H1 (cell line): ENCODE data around the gene SENP7. TPM values are rescaled to one million over a fixed set of nuclear protein-coding genes. Genes with fewer than 3 reads are reported as not detected.

Source experiments
- CTCF ChIA-PET: fragments of 300-600 bp; sonication (Branson Sonifier 250); formaldehyde crosslinking; loops from one replicate; lab custom pipeline; 2021; ENCODE audit not compliant: partially characterized antibody; lab: Charles Lee
- POLR2A ChIA-PET: fragments of 300-600 bp; sonication (Branson Sonifier 250); formaldehyde crosslinking; loops from one replicate; lab custom pipeline; 2021; ENCODE audit warnings: inconsistent platforms; ENCODE audit not compliant: partially characterized antibody; lab: Charles Lee
- DNase-seq, 2 experiments: peaks; one replicate each; pipeline versions ENCODE4 v3.0.0 to v3.0.0-alpha.2; 2010 to 2022; ENCODE audit warnings: low spot score in 2 of 2, low read depth in 1 of 2, mixed read lengths in 1 of 2
- FAIRE-seq: peaks from 2 replicates; lab custom pipeline; 2011; peaks lifted over from hg19 to GRCh38; lab: Jason Lieb, UNC
- H2AFZ ChIP-seq: 2 replicates; pipeline ENCODE4 v1.8.1; 2012; ENCODE audit warnings: low read length, inconsistent platforms
- H2AK5ac ChIP-seq: 2 replicates; pipeline ENCODE4 v1.6.1; 2013; ENCODE audit warnings: low read depth, low read length
- H2BK120ac ChIP-seq: replicated peaks from 2 replicates; pipeline ENCODE3; 2013; ENCODE audit warnings: low read depth, low read length, inconsistent platforms
- H2BK12ac ChIP-seq: 2 replicates; pipeline ENCODE4 v1.6.1; 2013; ENCODE audit warnings: low read depth, low read length
- H2BK15ac ChIP-seq: 2 replicates; pipeline ENCODE4 v1.6.1; 2013; ENCODE audit warnings: low read length
- H2BK20ac ChIP-seq: 2 replicates; pipeline ENCODE4 v1.6.1; 2013; ENCODE audit warnings: low read length
- H2BK5ac ChIP-seq: 2 replicates; pipeline ENCODE4 v1.6.1; 2013; ENCODE audit warnings: low read depth, low read length
- H3K14ac ChIP-seq: 2 replicates; pipeline ENCODE4 v1.6.1; 2013; ENCODE audit warnings: inconsistent platforms; ENCODE audit not compliant: insufficient read length
- H3K18ac ChIP-seq: 2 replicates; pipeline ENCODE4 v1.6.1; 2013; ENCODE audit warnings: low read length; ENCODE audit errors: extremely low read depth
- H3K23ac ChIP-seq: 2 replicates; pipeline ENCODE4 v1.6.1; 2013; ENCODE audit warnings: inconsistent platforms; ENCODE audit not compliant: insufficient read length
- H3K23me2 ChIP-seq: 2 replicates; pipeline ENCODE4 v1.6.1; 2013; ENCODE audit warnings: low read depth, low read length
- H3K27ac ChIP-seq: 2 replicates; pipeline ENCODE4 v1.6.1; 2011; ENCODE audit warnings: low read depth, low read length, inconsistent platforms
- H3K27me3 ChIP-seq, 4 experiments: replicated peaks in 1 of 4; 1 replicate in 1 of 4; 2 replicates in 3 of 4; pipeline versions ENCODE4 v1.6.1 to v1.8.1; 2011 to 2013; ENCODE audit warnings: low read length in 3 of 4, mild to moderate bottlenecking in 3 of 4, inconsistent platforms in 2 of 4, mixed read lengths in 2 of 4, moderate library complexity in 1 of 4; ENCODE audit not compliant: control insufficient read depth in 3 of 4, insufficient read depth in 3 of 4; ENCODE audit errors: extremely low read depth in 1 of 4
- H3K36me3 ChIP-seq, 4 experiments: 2 replicates each; pipeline versions ENCODE4 v1.6.1 to v1.8.1; 2011 to 2013; ENCODE audit warnings: mild to moderate bottlenecking in 4 of 4, low read length in 3 of 4, moderate library complexity in 2 of 4, control low read depth in 1 of 4, inconsistent platforms in 1 of 4; ENCODE audit not compliant: insufficient read depth in 4 of 4, control insufficient read depth in 2 of 4
- H3K4ac ChIP-seq: replicated peaks from 2 replicates; pipeline ENCODE3; 2013; ENCODE audit warnings: low read length, low read depth, mixed read lengths, inconsistent platforms; ENCODE audit not compliant: insufficient read length
- H3K4me1 ChIP-seq, 4 experiments: replicated peaks in 1 of 4; 1 replicate in 1 of 4; 2 replicates in 3 of 4; pipeline versions ENCODE4 v1.6.1 to v1.8.1; 2011 to 2013; ENCODE audit warnings: low read length in 3 of 4, inconsistent platforms in 2 of 4, mixed read lengths in 1 of 4; ENCODE audit not compliant: insufficient read depth in 4 of 4, control insufficient read depth in 3 of 4
- H3K4me2 ChIP-seq, 2 experiments: 2 replicates each; pipeline versions ENCODE4 v1.6.1 to v1.8.1; 2011 to 2013; ENCODE audit warnings: low read depth in 2 of 2, low read length in 2 of 2, control low read depth in 1 of 2, inconsistent platforms in 1 of 2, mild to moderate bottlenecking in 1 of 2; ENCODE audit not compliant: insufficient read depth in 1 of 2
- H3K4me3 ChIP-seq, 4 experiments: fragments of 200-600, 300-600 bp in 1 of 4; sonication (generic), shearing (Covaris generic), sonication (Bioruptor Twin) in 1 of 4; 2 replicates each; pipeline versions ENCODE4 v1.5.1 to v1.8.1; 2011 to 2016; ENCODE audit warnings: low read length in 4 of 4, low read depth in 3 of 4, control low read depth in 2 of 4, inconsistent platforms in 2 of 4, mild to moderate bottlenecking in 2 of 4, mixed read lengths in 1 of 4, moderate library complexity in 1 of 4; ENCODE audit not compliant: insufficient read depth in 2 of 4; ENCODE audit errors: extremely low read depth in 1 of 4
- H3K56ac ChIP-seq: replicated peaks from 2 replicates; pipeline ENCODE3; 2013; ENCODE audit warnings: low read depth, mild to moderate bottlenecking, mixed read lengths, low read length, inconsistent platforms; ENCODE audit not compliant: insufficient read length
- H3K79me1 ChIP-seq: 2 replicates; pipeline ENCODE4 v1.6.1; 2013; ENCODE audit warnings: low read depth, low read length, control low read depth
- H3K79me2 ChIP-seq, 2 experiments: 2 replicates each; pipeline versions ENCODE4 v1.6.1 to v1.8.1; 2012 to 2013; ENCODE audit warnings: low read length in 2 of 2, mild to moderate bottlenecking in 2 of 2, inconsistent platforms in 1 of 2; ENCODE audit not compliant: insufficient read depth in 2 of 2, control insufficient read depth in 1 of 2
- H3K9ac ChIP-seq, 4 experiments: replicated peaks in 1 of 4; 1 replicate in 1 of 4; 2 replicates in 3 of 4; pipeline versions ENCODE4 v1.6.1 to v1.8.1; 2011 to 2013; ENCODE audit warnings: low read depth in 3 of 4, low read length in 3 of 4, control low read depth in 2 of 4, mild to moderate bottlenecking in 2 of 4, moderate library complexity in 2 of 4, inconsistent platforms in 1 of 4; ENCODE audit errors: extremely low read depth in 1 of 4
- H3K9me3 ChIP-seq, 2 experiments: 2 replicates each; pipeline versions ENCODE4 v1.6.1 to v1.8.1; 2012 to 2013; ENCODE audit warnings: mild to moderate bottlenecking in 2 of 2, moderate library complexity in 2 of 2, control low read depth in 1 of 2, inconsistent platforms in 1 of 2, low read depth in 1 of 2, low read length in 1 of 2, mixed read lengths in 1 of 2; ENCODE audit not compliant: insufficient read depth in 2 of 2
- H4K20me1 ChIP-seq, 2 experiments: replicated peaks in 1 of 2; 2 replicates each; pipeline versions ENCODE3 to v1.8.1; 2011 to 2013; ENCODE audit warnings: inconsistent platforms in 2 of 2, low read length in 2 of 2, mild to moderate bottlenecking in 1 of 2; ENCODE audit not compliant: insufficient read depth in 2 of 2, control insufficient read depth in 1 of 2
- H4K5ac ChIP-seq: 2 replicates; pipeline ENCODE4 v1.6.1; 2013; ENCODE audit warnings: low read length, low read depth, mixed read lengths, inconsistent platforms; ENCODE audit not compliant: insufficient read length
- H4K8ac ChIP-seq: 2 replicates; pipeline ENCODE4 v1.8.0; 2013; ENCODE audit warnings: mild to moderate bottlenecking, moderate library complexity, low read length, inconsistent platforms; ENCODE audit not compliant: insufficient read depth; ENCODE audit errors: extremely low read depth
- H4K91ac ChIP-seq: replicated peaks from 2 replicates; pipeline ENCODE3; 2013; ENCODE audit warnings: low read length, mixed read lengths, inconsistent platforms; ENCODE audit not compliant: insufficient read length
- ASH2L ChIP-seq: fragments of 200-600, 300-600 bp; sonication (generic); IDR thresholded peaks from one replicate; pipeline ENCODE4 v1.7.1; 2017; ENCODE audit warnings: low read length
- BCL11A ChIP-seq, 2 experiments: IDR thresholded peaks; one replicate each; pipeline ENCODE4 v1.6.1; 2011; ENCODE audit warnings: low read depth in 2 of 2, low read length in 2 of 2, mild to moderate bottlenecking in 2 of 2
- CBX8 ChIP-seq: fragments of 300-800, 300-1000 bp; sonication (generic); IDR thresholded peaks from 2 replicates; pipeline ENCODE4 v1.7.1; 2016; ENCODE audit warnings: low read depth, low read length, borderline replicate concordance
- EGR1 ChIP-seq: IDR thresholded peaks from 2 replicates; pipeline ENCODE4 v1.6.1; 2011; ENCODE audit warnings: low read depth, low read length, borderline replicate concordance
- EP300 ChIP-seq, 2 experiments: IDR thresholded peaks; 1 replicate in 1 of 2; 2 replicates in 1 of 2; pipeline ENCODE4 v1.6.1; 2011 to 2012; ENCODE audit warnings: low read depth in 2 of 2, low read length in 2 of 2, mild to moderate bottlenecking in 2 of 2, borderline replicate concordance in 1 of 2, inconsistent platforms in 1 of 2, moderate library complexity in 1 of 2
- FOSL1 ChIP-seq: IDR thresholded peaks from 2 replicates; pipeline ENCODE4 v1.6.1; 2011; ENCODE audit warnings: mild to moderate bottlenecking, low read depth, low read length, moderate library complexity; ENCODE audit not compliant: insufficient read depth
- HDAC6 ChIP-seq: IDR thresholded peaks from one replicate; pipeline ENCODE4 v1.7.1; 2012; ENCODE audit warnings: low read depth, mild to moderate bottlenecking, inconsistent platforms, low read length, moderate library complexity
- PHF8 ChIP-seq: fragments of 200-600 bp; sonication (generic); conservative IDR thresholded peaks from 2 replicates; pipeline ENCODE4 v1.7.1; 2012; ENCODE audit warnings: low read depth, mild to moderate bottlenecking, inconsistent platforms, low read length, moderate library complexity
- POU5F1 ChIP-seq: IDR thresholded peaks from 2 replicates; pipeline ENCODE4 v1.6.1; 2011; ENCODE audit warnings: low read depth, mild to moderate bottlenecking, low read length, moderate library complexity
- TAF7 ChIP-seq: optimal IDR thresholded peaks from 2 replicates; pipeline ENCODE3; 2011; ENCODE audit warnings: low read depth, mild to moderate bottlenecking, inconsistent platforms, low read length, moderate library complexity, borderline replicate concordance
- TEAD4 ChIP-seq: IDR thresholded peaks from 2 replicates; pipeline ENCODE4 v1.6.1; 2012; ENCODE audit warnings: low read depth, low read length, inconsistent platforms, mixed read lengths
- WGBS, 2 experiments: shearing (Covaris generic) in 1 of 2; methylation state at CpG; one replicate each; pipeline versions ENCODE4 v1.1.6 to v1.1.7; 2013 to 2015; ENCODE audit warnings: low lambda C conversion rate in 2 of 2, mixed read lengths in 2 of 2, inconsistent platforms in 1 of 2, low coverage in 1 of 2, missing lambda C conversion rate in 1 of 2; ENCODE audit not compliant: insufficient replicate concordance in 2 of 2, insufficient coverage in 1 of 2, insufficient read length in 1 of 2; ENCODE audit errors: extremely low coverage in 1 of 2, missing lambda C conversion rate in 1 of 2; 5-methylcytosine and 5-hydroxymethylcytosine counted together
- polyA plus RNA-seq, 7 experiments: library from polyadenylated mRNA; depleted of rRNA in 3 of 7; stranded (reverse) in 5 of 7; unstranded in 2 of 7; fragments of >200 nt in 5 of 7; fragments of 200-250 nt in 2 of 7; gene quantifications; 1 replicate in 5 of 7; 2 replicates in 1 of 7; 4 replicates in 1 of 7; pipeline versions ENCODE4 v1.2.1 to v1.2.3, GENCODE V29; 2011 to 2013; ENCODE audit warnings: missing spikeins in 2 of 7, mixed read lengths in 2 of 7
- total RNA-seq: library from RNA; stranded (reverse); fragmentation: NEBNext Ultra II Directional; extraction: Animal tissue kit (Norgen Biotek cat#: 25700); gene quantifications from 2 replicates; pipeline ENCODE4 v1.2.1, GENCODE V29; 2021
- TF ChIP-seq, protein P1 (sequence below): IDR thresholded peaks from 2 replicates; pipeline ENCODE4 v1.6.1; 2012; ENCODE audit warnings: inconsistent platforms
- TF ChIP-seq, protein P2 (sequence below): IDR thresholded peaks from 2 replicates; pipeline ENCODE4 v1.6.1; 2011; ENCODE audit warnings: low read depth, mild to moderate bottlenecking, low read length; ENCODE audit not compliant: insufficient read depth

The SENP7 gene
- total and polyA plus RNA-seq, 2 of the 8 experiments (the other 6 are each of a cell fraction or from before 2014, with no cell fraction given), result 2.8 to 7.8 TPM

DNA sequence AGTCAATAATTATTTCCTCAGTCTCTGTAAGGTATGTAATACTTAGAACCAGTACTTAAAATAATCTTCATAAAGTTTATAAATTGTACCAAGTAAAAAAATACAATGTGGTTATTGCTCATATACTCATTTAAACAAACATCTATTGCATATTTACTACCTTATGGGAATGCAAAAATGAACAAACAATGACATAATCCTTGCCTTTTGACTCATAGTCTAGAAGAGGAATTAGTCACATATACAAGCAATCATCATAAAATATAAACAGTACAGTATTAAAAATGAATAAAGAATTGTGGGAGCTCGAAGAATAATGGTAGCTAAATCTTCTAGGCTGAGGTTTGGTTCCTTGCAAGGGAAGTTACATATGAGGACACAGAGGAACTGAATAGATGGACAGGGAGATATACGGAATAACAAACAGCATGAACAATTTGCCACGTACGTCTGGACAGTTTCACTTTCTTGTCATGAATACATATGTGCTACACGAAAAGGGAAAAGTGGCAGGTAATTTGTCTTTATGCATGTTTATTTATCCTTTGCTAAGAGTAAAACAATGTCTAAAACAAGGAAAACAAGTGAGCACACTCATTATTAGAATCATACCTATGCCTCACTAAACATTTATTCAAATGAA is 209.8 kb downstream of the SENP7 start:
- DNase-seq (no peak), FAIRE-seq (no peak)
- no peaks in the 10 kb centered on the region for H3K27me3 ChIP-seq
- H2AK5ac ChIP-seq, result no peak overlapping the region
- H4K91ac ChIP-seq, result no peak overlapping the region
- no peak overlapping the region for H2AFZ ChIP-seq
- H4K20me1 ChIP-seq, result no peaks in the 10 kb centered on the region
- H4K5ac ChIP-seq, result no peak overlapping the region
- H2BK120ac ChIP-seq, result no peak overlapping the region
- no peak overlapping the region for H3K14ac ChIP-seq
- no peak overlapping the region for H3K23ac ChIP-seq
- H3K4me1 ChIP-seq, result no peaks in the 10 kb centered on the region
- no peak overlapping the region for H2BK12ac ChIP-seq
- no peak overlapping the region for H3K4me2 ChIP-seq
- H2BK15ac ChIP-seq, result no peak overlapping the region
- no peaks in the 10 kb centered on the region for H3K79me1 ChIP-seq
- H2BK5ac ChIP-seq, result no peak overlapping the region
- H3K9me3 ChIP-seq, result peaks cover 4 to 5% of the 10 kb centered on the region in 2 experiments; a peak in 3 of 4 replicates
- H3K9ac ChIP-seq, result no peak overlapping the region
- H3K36me3 ChIP-seq, result no peaks in the 10 kb centered on the region
- no peak overlapping the region for H3K4ac ChIP-seq
- no peak overlapping the region for H3K18ac ChIP-seq
- H3K4me3 ChIP-seq, result no peak overlapping the region
- no peaks in the 10 kb centered on the region for H3K23me2 ChIP-seq
- H3K79me2 ChIP-seq, result no peaks in the 10 kb centered on the region
- no peak overlapping the region for H2BK20ac ChIP-seq
- H4K8ac ChIP-seq, result no peak overlapping the region
- H3K56ac ChIP-seq, result no peak overlapping the region
- ChIA-PET CTCF (no interaction called here), POLR2A (interaction anchor here (0.9 kb wide), 1 partner anchor 15 kb away, joined by 3 read pairs; no protein-coding TSS in a partner anchor)
- H3K27ac ChIP-seq, result no peak overlapping the region
- 73% methylated on average over 5 of the region's 5 CpGs; no CpG with 5 or more reads in 1 of the 2 experiments for WGBS, 2 experiments
- TF ChIP-seq TEAD4 (no peak), BCL11A (IDR thresholded peaks at IDR 0.05; ENCODE audit: low read depth in 2 of 2, low read length in 2 of 2) (no peak), TAF7 (no peak), PHF8 (no peak), EP300 (IDR thresholded peaks at IDR 0.05; ENCODE audit: borderline replicate concordance in 1 of 2, low read depth in 2 of 2, low read length in 2 of 2) (no peak), CBX8 (no peak), HDAC6 (no peak), FOSL1 (no peak), ASH2L (no peak), EGR1 (no peak), POU5F1 (no peak)
- TF ChIP-seq, protein P1, sequence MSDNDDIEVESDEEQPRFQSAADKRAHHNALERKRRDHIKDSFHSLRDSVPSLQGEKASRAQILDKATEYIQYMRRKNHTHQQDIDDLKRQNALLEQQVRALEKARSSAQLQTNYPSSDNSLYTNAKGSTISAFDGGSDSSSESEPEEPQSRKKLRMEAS, result no peak
- TF ChIP-seq, protein P2, sequence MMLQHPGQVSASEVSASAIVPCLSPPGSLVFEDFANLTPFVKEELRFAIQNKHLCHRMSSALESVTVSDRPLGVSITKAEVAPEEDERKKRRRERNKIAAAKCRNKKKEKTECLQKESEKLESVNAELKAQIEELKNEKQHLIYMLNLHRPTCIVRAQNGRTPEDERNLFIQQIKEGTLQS, result no peak
